HG02642 (cell line): ENCODE results near the gene CDK2AP2.
"Not testable (repeated sequence)": the region's sequence is repeated elsewhere in the genome, so short reads cannot be mapped to it uniquely, and the experiment has no call there.

Experiments
- ATAC-seq: cut with Tn5 transposase; IDR thresholded peaks from one replicate; pipeline ENCODE4 v1.9.1; 2021; ENCODE audit warnings: mild to moderate bottlenecking; ENCODE audit not compliant: unreplicated experiment, poor library complexity

The CDK2AP2 gene

DNA sequence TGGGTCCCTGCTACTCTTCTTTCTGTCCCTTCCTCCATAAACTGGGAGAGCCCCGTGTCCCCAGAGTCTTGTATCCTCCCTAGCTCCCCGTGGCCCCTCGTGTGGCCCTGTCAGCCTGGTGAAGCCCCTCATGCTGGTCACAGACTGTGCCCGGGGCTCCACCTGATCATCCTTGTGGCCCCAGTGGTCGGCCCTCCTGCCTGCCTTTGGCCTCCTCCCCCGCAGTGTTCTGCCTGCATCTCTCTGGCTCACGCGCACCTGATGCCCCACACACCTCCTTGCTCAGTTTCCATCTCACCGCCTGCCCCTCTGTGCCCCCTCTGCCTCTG, 16.5 kb upstream of the CDK2AP2 start:
- no peak for ATAC-seq

GRCh38 chr11:67523556-67524479, 15.9 kb upstream of the CDK2AP2 start:
- ATAC-seq = no peak

- ATAC-seq = no peak
Measured at GRCh38 chr11:67522844-67523555, 15.0 kb upstream of the CDK2AP2 start, which contains the start of gene CABP2. CABP2 (minus strand) TSS chr11:67523446; CDS start chr11:67523326, 120 bp downstream.

GRCh38 chr11:67522338-67522737, 14.4 kb upstream of the CDK2AP2 start:
- ATAC-seq = no peak

DNA sequence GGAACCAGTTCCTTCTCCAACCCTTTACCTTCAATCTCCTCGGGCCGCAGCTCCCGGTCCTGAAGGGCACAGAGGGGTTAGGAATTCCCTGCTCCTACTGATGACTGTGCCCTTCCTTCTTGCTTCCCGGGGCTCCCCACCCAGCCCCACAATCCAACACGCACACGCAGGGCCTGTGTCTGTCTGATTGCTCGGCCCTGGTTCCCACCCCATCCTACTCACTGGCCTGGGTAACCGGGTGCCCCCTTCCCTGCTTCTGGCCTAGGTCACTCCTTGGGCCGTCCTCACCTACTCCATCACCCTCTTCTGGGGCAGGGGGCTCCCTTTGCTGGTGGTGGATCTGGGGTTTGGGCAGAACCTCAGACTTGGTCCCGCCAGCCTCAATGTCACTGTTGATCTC, 14.0 kb upstream of the CDK2AP2 start:
- no peak for ATAC-seq

DNA sequence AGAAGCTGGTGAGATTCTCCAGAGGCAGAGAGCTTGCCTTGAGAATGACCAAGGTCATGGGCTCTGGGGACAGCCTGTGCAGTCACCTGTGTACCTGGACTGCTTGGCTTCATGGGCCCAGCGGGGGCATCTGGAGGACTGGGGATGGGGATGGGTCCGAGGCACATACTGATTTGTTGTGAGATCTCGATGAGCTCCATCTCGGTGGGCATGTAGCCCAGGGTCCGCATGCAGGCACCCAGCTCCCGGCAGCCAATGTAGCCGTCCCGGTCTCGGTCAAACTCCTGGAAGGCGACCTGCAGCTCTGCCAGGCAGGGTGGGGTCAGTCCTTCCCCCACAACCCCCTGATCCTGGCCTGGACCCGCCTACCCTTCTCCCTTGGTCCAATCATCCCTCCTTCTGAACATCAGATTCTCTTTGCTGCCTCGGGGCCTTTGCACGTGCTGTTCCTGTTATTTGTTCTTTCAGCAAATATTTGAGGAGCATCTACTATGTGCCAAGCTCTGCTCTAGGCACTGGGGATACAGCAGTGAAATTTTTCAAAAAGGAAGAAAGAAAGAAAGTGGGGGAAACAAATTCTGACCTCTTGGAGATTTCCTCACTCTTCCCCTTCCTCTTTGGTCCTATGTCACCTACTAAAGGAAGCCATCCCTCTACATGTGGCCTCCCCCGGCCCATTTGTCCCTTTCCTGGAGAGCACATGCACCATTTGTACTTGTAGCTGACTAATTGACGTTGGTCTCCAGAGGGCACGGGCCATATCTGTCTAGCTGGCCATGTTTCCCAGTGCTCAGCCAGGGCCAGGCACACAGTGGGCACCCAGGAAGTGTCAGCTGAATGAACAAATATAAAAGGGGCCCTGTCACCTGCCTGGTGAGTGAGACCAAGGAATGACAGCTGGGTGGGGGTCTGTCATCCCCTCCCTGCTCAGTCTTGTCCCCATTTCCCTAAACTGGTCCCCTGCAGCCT, 13.2 kb upstream of the CDK2AP2 start:
- no peak for ATAC-seq

- no peak for ATAC-seq
Measured at GRCh38 chr11:67519726-67520125, 11.8 kb upstream of the CDK2AP2 start.

GRCh38 chr11:67517784-67518552, 10.0 kb upstream of the CDK2AP2 start:
- no peak for ATAC-seq

DNA sequence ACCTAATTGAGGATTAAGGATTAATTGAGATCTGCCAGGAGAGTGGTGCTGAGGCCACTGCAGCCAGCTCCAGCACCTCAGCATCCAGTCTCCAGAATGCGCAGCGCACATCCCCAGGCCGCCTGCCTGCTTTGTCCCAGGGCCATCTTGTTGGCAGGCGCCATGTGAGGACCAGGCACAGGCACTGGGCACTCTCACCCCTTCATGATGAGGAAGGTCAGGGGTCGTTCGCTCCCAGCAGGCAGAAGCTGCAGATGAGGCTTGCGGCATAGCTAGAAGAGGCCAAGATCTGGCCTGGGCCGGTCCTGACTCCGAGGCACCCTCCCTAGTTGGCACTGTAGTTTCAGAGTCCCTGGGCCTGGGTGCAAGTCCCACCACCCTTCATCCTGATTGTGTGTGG, 8.8 kb upstream of the CDK2AP2 start:
- no peak for ATAC-seq

DNA sequence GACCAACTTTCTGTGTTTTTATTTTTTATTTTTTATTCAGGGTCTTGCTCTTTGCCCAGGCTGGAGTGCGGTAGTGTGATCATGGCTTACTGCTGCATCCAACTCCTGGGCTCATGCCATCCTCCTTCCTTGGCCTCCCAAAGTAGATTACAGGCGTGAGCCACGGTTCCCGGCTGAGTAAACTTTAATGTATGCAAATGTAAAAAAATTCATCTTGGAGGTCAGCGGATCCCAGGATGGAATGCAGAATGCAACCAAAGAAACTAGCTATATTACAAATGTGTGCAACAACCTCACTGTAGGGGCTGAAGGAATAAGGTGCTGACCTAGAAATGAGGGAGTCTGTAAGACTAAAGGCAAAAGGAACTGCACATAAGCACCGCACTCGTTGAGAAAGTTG, 6.2 kb upstream of the CDK2AP2 start:
- ATAC-seq = no peak

DNA sequence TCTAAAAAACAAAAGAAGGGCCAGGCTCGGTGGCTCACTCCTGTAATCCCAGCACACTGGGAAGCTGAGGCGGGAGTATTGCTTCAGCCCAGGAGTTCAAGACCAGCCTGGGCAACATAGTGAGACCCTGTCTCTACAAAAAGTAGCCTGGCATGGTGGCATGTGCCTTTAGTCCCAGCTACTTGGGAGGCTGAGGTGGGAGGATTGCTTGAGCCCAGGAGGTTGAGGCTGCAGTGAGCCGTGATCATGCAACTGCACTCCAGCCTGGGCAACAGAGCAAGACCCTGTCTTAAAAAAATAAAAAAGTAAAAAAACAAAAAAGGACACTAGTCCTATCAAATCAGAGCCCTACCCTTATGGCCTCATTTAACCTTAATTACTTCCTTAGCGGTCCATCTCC, 3.6 kb upstream of the CDK2AP2 start:
- ATAC-seq = not testable (repeated sequence)

- ATAC-seq = no peak
Measured at GRCh38 chr11:67510023-67510345, 2.0 kb upstream of the CDK2AP2 start.

DNA sequence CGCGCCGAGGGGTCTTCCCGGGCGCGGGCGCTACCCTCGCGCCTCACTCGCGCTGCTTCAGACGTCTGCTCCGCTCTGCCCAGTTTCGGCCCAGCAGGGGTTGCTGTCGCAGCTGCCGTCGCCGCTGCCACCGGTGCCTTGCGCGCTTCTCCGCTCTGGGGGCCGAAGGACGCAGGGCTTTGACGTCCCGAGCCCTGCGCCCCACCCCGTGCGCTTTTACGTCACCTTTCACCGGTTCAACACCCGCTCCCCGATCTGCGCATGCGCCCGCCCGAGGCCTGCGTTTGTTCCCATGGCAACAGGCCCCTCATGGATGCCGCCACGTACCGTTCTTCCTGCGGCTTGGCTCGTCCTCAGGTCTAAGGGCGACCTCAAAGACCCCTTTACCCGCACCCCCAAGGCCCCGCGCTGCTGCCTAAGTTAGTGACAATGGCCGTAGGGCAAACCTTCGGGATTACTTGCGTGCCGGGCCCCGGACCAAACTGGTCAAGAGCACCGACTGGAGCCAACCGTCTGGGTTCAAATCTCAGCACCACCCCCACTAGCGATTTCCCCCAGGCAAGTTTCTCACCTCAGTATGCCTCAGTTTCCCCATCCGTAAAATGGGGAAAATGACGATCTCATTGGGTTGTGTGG, 642 bp upstream of the CDK2AP2 start:
- ATAC-seq = peak; percentile 49

DNA sequence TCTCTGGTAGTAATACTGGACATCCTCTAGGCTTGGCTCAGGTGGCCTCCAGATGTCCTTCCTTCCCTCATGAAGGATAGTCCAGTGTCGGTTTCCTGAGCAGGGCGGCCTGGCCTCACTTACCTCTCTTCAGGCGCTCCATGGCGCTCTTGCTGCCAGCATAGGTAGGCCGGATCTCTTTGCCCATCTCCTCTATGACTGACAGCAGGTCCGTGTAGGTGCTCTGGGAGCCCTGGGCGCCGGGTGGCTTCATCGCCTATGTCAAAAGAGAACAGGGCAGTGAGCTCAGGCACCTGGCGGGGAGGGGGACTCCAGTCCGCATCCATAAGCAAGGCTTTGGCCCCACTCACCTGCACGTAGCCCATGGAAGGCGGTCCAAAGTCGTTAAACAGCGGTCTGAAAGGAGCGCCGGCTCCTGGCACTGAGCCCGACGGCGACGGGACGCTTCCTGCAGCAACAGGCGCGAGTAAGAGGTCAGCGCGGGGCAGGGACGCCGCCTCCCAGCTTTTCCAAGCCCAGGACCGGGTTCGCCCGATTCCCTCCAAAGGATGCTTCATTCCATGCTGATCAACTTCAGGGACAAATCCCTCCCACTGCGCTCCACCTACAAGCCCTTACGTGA, 609 bp downstream of the CDK2AP2 start:
- no peak for ATAC-seq

GRCh38 chr11:67506426-67507051, 1.4 kb downstream of the CDK2AP2 start:
- ATAC-seq = no peak

DNA sequence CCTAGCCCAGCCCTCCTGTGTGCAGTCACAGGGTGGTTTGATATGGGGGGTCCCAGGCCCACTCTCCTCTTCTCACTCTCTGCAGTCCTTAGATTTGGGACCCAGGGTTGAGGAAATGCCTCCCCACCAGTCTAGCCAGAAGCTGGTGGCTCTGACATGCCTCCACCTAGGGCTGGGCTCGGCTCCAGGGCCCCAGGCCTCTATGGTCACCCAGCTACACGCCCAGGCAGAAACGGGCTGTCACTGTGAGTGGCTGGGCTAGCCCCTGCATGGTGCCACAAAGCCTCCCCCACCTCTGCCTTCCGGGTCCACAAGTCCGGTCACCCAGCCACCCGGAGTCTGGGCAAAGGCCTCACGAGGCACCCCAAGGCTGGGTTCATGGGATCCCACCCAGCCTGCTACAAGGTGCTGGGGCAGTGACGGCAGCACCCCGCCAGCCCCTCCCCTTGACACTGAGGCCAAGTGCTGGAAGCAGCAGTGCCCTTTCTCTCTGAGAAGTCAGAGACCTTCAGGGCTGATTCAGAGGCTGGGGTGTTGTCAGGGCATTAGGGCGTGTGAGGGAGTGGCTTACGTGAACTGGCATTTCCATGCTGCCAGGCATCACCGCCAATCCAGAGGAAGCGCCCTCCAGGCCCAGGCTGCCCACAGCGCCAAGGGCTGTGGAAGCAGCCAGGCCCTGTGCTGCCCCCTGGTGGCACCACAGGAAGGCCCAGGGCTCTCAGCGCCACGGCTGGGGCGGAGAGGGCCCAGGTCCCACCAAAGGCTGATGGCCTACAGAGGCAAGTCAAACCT, 2.2 kb downstream of the CDK2AP2 start:
- peak; percentile 30 for ATAC-seq

- ATAC-seq = peak; percentile 16
Measured at GRCh38 chr11:67504950-67505581, 2.9 kb downstream of the CDK2AP2 start, which contains the start of gene PITPNM1. PITPNM1 (minus strand) TSS chr11:67505363; CDS start chr11:67504180, 1,183 bp downstream.
